IMR-90 (cell line): ENCODE measurements around the gene LRRC4. TPM values are rescaled to one million over a fixed set of nuclear protein-coding genes. Genes with fewer than 3 reads are reported as not detected.

Source experiments
- ATAC-seq: fragments of 200-7000 bp; cut with Tn5 transposase; 2 replicates; pipeline ENCODE4 v1.9.1; 2020; ENCODE audit warnings: low read depth, mild to moderate bottlenecking, moderate library complexity
- BruUV-seq: library from RNA; stranded (reverse); fragments of 400-500 nt; replicated peaks from 2 replicates; lab custom pipeline; 2021; lab: Mats Ljungman, UMichigan
- CTCF ChIA-PET: fragments of 300-600 bp; formaldehyde crosslinking; extraction: SDS; loops from one replicate; lab custom pipeline; 2021; ENCODE audit warnings: antibody characterized with exemption; lab: Yijun Ruan, JAX
- POLR2A ChIA-PET: fragments of 300-600 bp; sonication (Branson Sonifier 250); formaldehyde crosslinking; loops from one replicate; lab custom pipeline; 2022; ENCODE audit warnings: antibody characterized with exemption; ENCODE audit not compliant: unreplicated experiment; lab: Charles Lee
- DNase-seq: peaks from one replicate; pipeline ENCODE4 v3.0.0; 2013
- H2AFZ ChIP-seq: replicated peaks from 2 replicates; pipeline ENCODE3; 2013; ENCODE audit warnings: low read length, mild to moderate bottlenecking; ENCODE audit not compliant: poor library complexity
- H2AK5ac ChIP-seq: 2 replicates; pipeline ENCODE4 v1.6.1; 2013; ENCODE audit warnings: low read depth, low read length, inconsistent platforms
- H2AK9ac ChIP-seq: replicated peaks from 2 replicates; pipeline ENCODE3; 2013; ENCODE audit warnings: mild to moderate bottlenecking, low read depth, low read length, moderate library complexity; ENCODE audit not compliant: poor library complexity
- H2BK120ac ChIP-seq: 2 replicates; pipeline ENCODE4 v1.6.1; 2013; ENCODE audit warnings: low read depth, low read length, inconsistent platforms
- H2BK15ac ChIP-seq: 3 replicates; pipeline ENCODE4 v1.6.1; 2013; ENCODE audit warnings: low read depth, low read length, inconsistent platforms
- H2BK20ac ChIP-seq: 2 replicates; pipeline ENCODE4 v1.6.1; 2013; ENCODE audit warnings: low read depth, mild to moderate bottlenecking, inconsistent platforms, low read length, moderate library complexity
- H2BK5ac ChIP-seq: 2 replicates; pipeline ENCODE4 v1.6.1; 2013; ENCODE audit warnings: mild to moderate bottlenecking, low read depth, low read length, inconsistent platforms; ENCODE audit not compliant: poor library complexity, severe bottlenecking
- H3K14ac ChIP-seq: replicated peaks from 2 replicates; pipeline ENCODE4 v1.6.1; 2013; ENCODE audit warnings: low read depth, low read length, inconsistent platforms
- H3K18ac ChIP-seq: 2 replicates; pipeline ENCODE4 v1.6.1; 2013; ENCODE audit warnings: low read depth, low read length, control low read depth
- H3K23ac ChIP-seq: 2 replicates; pipeline ENCODE4 v1.6.1; 2013; ENCODE audit warnings: low read depth, low read length, inconsistent platforms
- H3K27ac ChIP-seq: 2 replicates; pipeline ENCODE4 v1.5.1; 2013; ENCODE audit warnings: mild to moderate bottlenecking, control low read depth, low read length; ENCODE audit not compliant: insufficient read depth
- H3K27me3 ChIP-seq: 2 replicates; pipeline ENCODE4 v1.6.1; 2013; ENCODE audit warnings: low read length; ENCODE audit not compliant: control insufficient read depth, insufficient read depth
- H3K36me3 ChIP-seq: 2 replicates; pipeline ENCODE4 v1.6.1; 2013; ENCODE audit warnings: low read length, mixed read lengths; ENCODE audit not compliant: control insufficient read depth, insufficient read depth
- H3K4ac ChIP-seq: 2 replicates; pipeline ENCODE4 v1.6.1; 2013; ENCODE audit warnings: low read depth, low read length, inconsistent platforms
- H3K4me1 ChIP-seq: 2 replicates; pipeline ENCODE4 v1.6.1; 2013; ENCODE audit warnings: low read length, mixed read lengths; ENCODE audit not compliant: control insufficient read depth, insufficient read depth
- H3K4me2 ChIP-seq: 2 replicates; pipeline ENCODE4 v1.6.1; 2013; ENCODE audit warnings: low read depth, mild to moderate bottlenecking, control low read depth, low read length, moderate library complexity
- H3K4me3 ChIP-seq: 2 replicates; pipeline ENCODE4 v1.5.1; 2013; ENCODE audit warnings: low read depth, mild to moderate bottlenecking, control low read depth, low read length, moderate library complexity; ENCODE audit not compliant: insufficient read depth
- H3K56ac ChIP-seq: 2 replicates; pipeline ENCODE4 v1.6.1; 2013; ENCODE audit warnings: low read length, inconsistent platforms; ENCODE audit not compliant: insufficient read depth; ENCODE audit errors: extremely low read depth
- H3K79me1 ChIP-seq, 2 experiments: 2 replicates each; pipeline ENCODE4 v1.6.1; 2013; ENCODE audit warnings: low read length in 2 of 2, inconsistent platforms in 1 of 2, low read depth in 1 of 2
- H3K9ac ChIP-seq: 2 replicates; pipeline ENCODE4 v1.6.1; 2013; ENCODE audit warnings: low read depth, low read length, control low read depth
- H3K9me1 ChIP-seq: 2 replicates; pipeline ENCODE4 v1.6.1; 2013; ENCODE audit warnings: low read length, inconsistent platforms; ENCODE audit not compliant: insufficient read depth
- H3K9me3 ChIP-seq: 2 replicates; pipeline ENCODE4 v1.6.1; 2013; ENCODE audit warnings: low read length; ENCODE audit not compliant: control insufficient read depth, insufficient read depth
- H4K20me1 ChIP-seq: 2 replicates; pipeline ENCODE4 v1.6.1; 2013; ENCODE audit warnings: low read length, inconsistent platforms; ENCODE audit not compliant: insufficient read depth
- H4K5ac ChIP-seq: 2 replicates; pipeline ENCODE4 v1.6.1; 2013; ENCODE audit warnings: mild to moderate bottlenecking, low read depth, low read length, control low read depth
- H4K8ac ChIP-seq, 2 experiments: 2 replicates each; pipeline ENCODE4 v1.6.1; 2013; ENCODE audit warnings: low read depth in 2 of 2, low read length in 2 of 2, control low read depth in 1 of 2, inconsistent platforms in 1 of 2
- H4K91ac ChIP-seq: 2 replicates; pipeline ENCODE4 v1.6.1; 2013; ENCODE audit warnings: low read depth, low read length, inconsistent platforms; ENCODE audit not compliant: insufficient read depth
- BHLHE40 ChIP-seq: fragments of 150-350 bp; IDR thresholded peaks from 2 replicates; pipeline ENCODE4 v1.6.1; 2016; ENCODE audit warnings: mild to moderate bottlenecking, low read depth, low read length
- CEBPB ChIP-seq: IDR thresholded peaks from 2 replicates; pipeline ENCODE4 v1.6.1; 2012; ENCODE audit warnings: low read depth, low read length, improper control_type of control experiment
- CHD1 ChIP-seq: IDR thresholded peaks from 2 replicates; pipeline ENCODE4 v1.6.1; 2012; ENCODE audit warnings: low read depth, low read length, improper control_type of control experiment
- MAFK ChIP-seq: IDR thresholded peaks from 2 replicates; pipeline ENCODE4 v1.6.1; 2012; ENCODE audit warnings: low read depth, low read length, improper control_type of control experiment
- MAZ ChIP-seq: IDR thresholded peaks from 2 replicates; pipeline ENCODE4 v1.6.1; 2012; ENCODE audit warnings: low read depth, mild to moderate bottlenecking, low read length, improper control_type of control experiment, moderate library complexity, borderline replicate concordance
- MXI1 ChIP-seq: IDR thresholded peaks from 2 replicates; pipeline ENCODE4 v1.6.1; 2012; ENCODE audit warnings: low read depth, mild to moderate bottlenecking, low read length, moderate library complexity, borderline replicate concordance
- NFE2L2 ChIP-seq: fragments of 150-350 bp; IDR thresholded peaks from 2 replicates; pipeline ENCODE4 v1.6.1; 2016; ENCODE audit warnings: low read depth, mild to moderate bottlenecking, low read length
- POLR2A ChIP-seq: IDR thresholded peaks from 2 replicates; pipeline ENCODE4 v1.6.1; 2012; ENCODE audit warnings: mild to moderate bottlenecking, low read depth, low read length
- RAD21 ChIP-seq: IDR thresholded peaks from 2 replicates; pipeline ENCODE4 v1.6.1; 2012; ENCODE audit warnings: low read length, improper control_type of control experiment
- RCOR1 ChIP-seq: IDR thresholded peaks from 2 replicates; pipeline ENCODE4 v1.6.1; 2012; ENCODE audit warnings: mild to moderate bottlenecking, low read length, improper control_type of control experiment; ENCODE audit not compliant: insufficient replicate concordance
- SMC3 ChIP-seq: fragments of 150-350 bp; IDR thresholded peaks from 2 replicates; pipeline ENCODE4 v1.6.1; 2016; ENCODE audit warnings: low read depth, mild to moderate bottlenecking, antibody characterized with exemption, low read length, moderate library complexity
- WGBS, 2 experiments: methylation state at CpG; one replicate each; pipeline versions ENCODE4 v1.1.5 to v1.1.7; 2013; ENCODE audit warnings: missing lambda C conversion rate in 2 of 2; ENCODE audit not compliant: insufficient read length in 1 of 2; ENCODE audit errors: extremely low coverage in 2 of 2; 5-methylcytosine and 5-hydroxymethylcytosine counted together
- dilution Hi-C: fragments of 300-500 bp; cut with HindIII; formaldehyde crosslinking; loops from one replicate; pipeline ENCODE4 v1.14.3; 2018; ENCODE audit warnings: low sequenced_read_pairs; ENCODE audit not compliant: unreplicated experiment
- in situ Hi-C: fragments of 300-500 bp; cut with MboI; formaldehyde crosslinking; loops from 3 replicates; pipeline ENCODE4 v1.14.3; 2019; ENCODE audit warnings: low sequenced_read_pairs, inconsistent platforms, mixed read lengths
- intact Hi-C: fragments of 100-400 bp; cut with micrococcal nuclease; formaldehyde crosslinking; loops from 2 replicates; pipeline ENCODE4 v1.10.0; 2022
- polyA plus RNA-seq, 3 experiments: library from polyadenylated mRNA; depleted of rRNA; stranded (reverse); fragments of >200 nt; gene quantifications; 2 replicates each; pipeline ENCODE4 v1.2.3, GENCODE V29; 2012; ENCODE audit warnings: low replicate concordance in 1 of 3
- total RNA-seq: library from RNA; depleted of rRNA; stranded (reverse); fragments of >200 nt; gene quantifications from 2 replicates; pipeline ENCODE4 v1.2.3, GENCODE V29; 2012
- TF ChIP-seq, protein P1 (sequence below): conservative IDR thresholded peaks from 2 replicates; pipeline ENCODE4 v1.5.1; 2012; ENCODE audit warnings: mild to moderate bottlenecking, low read depth, low read length, improper control_type of control experiment
- TF ChIP-seq, protein P2 (sequence below): fragments of 150-350 bp; IDR thresholded peaks from 2 replicates; pipeline ENCODE4 v1.6.1; 2016; ENCODE audit warnings: low read depth, mild to moderate bottlenecking, low read length, moderate library complexity, borderline replicate concordance

LRRC4 gene
- total and polyA plus RNA-seq, 2 of the 4 experiments (the other 2 are of a cell fraction) = 0.54 to 0.55 TPM

DNA sequence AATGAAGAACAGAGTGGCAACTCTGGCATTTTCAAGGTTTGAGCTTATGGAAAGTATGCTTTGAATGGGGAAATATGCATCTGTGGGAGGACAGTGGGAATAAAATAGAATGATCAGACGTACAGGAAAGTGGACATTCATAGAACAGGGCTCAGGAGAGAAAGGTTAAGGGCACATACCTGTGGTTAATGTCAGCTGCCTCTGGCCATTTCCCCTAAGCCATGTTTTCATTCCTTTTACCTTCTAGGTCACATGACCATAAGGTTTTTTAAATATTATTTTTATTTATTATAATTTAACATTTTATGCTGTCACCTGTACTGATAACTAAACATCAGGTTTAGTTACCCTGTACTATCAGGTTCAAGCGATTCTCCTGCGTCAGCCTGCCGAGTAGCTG is 52.8 kb downstream of the LRRC4 start:
- Histone ChIP-seq H3K4ac (no peak overlapping the region), H3K4me3 (no peak overlapping the region), H2AFZ (no peak overlapping the region), H3K4me2 (no peak overlapping the region), H2BK15ac (no peak overlapping the region), H3K79me1 (peaks cover 22 to 58% of the 10 kb centered on the region in 2 experiments), H3K36me3 (peaks cover 8% of the 10 kb centered on the region), H3K9me1 (no peaks in the 10 kb centered on the region), H3K9ac (no peak overlapping the region), H4K5ac (no peak overlapping the region), H4K91ac (no peak overlapping the region), H3K9me3 (peaks cover 6% of the 10 kb centered on the region), H2BK120ac (no peak overlapping the region), H3K56ac (no peak overlapping the region), H3K23ac (no peak overlapping the region), H3K14ac (no peak overlapping the region), H3K27me3 (no peaks in the 10 kb centered on the region), H4K20me1 (peaks cover 14% of the 10 kb centered on the region; the same call in 1 of the 2 replicates), H2AK5ac (no peak overlapping the region), H3K27ac (no peak overlapping the region), H2BK5ac (no peak overlapping the region), H2BK20ac (no peak overlapping the region), H4K8ac (no peak overlapping the region), H2AK9ac (no peak overlapping the region), H3K18ac (no peak overlapping the region), H3K4me1 (no peaks in the 10 kb centered on the region)
- TF ChIP-seq MAFK (no peak), POLR2A (no peak), MXI1 (no peak), CHD1 (no peak), CEBPB (no peak), MAZ (no peak), SMC3 (no peak), RAD21 (no peak), BHLHE40 (no peak), NFE2L2 (no peak), RCOR1 (no peak)
- TF ChIP-seq, protein P1, sequence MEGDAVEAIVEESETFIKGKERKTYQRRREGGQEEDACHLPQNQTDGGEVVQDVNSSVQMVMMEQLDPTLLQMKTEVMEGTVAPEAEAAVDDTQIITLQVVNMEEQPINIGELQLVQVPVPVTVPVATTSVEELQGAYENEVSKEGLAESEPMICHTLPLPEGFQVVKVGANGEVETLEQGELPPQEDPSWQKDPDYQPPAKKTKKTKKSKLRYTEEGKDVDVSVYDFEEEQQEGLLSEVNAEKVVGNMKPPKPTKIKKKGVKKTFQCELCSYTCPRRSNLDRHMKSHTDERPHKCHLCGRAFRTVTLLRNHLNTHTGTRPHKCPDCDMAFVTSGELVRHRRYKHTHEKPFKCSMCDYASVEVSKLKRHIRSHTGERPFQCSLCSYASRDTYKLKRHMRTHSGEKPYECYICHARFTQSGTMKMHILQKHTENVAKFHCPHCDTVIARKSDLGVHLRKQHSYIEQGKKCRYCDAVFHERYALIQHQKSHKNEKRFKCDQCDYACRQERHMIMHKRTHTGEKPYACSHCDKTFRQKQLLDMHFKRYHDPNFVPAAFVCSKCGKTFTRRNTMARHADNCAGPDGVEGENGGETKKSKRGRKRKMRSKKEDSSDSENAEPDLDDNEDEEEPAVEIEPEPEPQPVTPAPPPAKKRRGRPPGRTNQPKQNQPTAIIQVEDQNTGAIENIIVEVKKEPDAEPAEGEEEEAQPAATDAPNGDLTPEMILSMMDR = no peak
- TF ChIP-seq, protein P2, sequence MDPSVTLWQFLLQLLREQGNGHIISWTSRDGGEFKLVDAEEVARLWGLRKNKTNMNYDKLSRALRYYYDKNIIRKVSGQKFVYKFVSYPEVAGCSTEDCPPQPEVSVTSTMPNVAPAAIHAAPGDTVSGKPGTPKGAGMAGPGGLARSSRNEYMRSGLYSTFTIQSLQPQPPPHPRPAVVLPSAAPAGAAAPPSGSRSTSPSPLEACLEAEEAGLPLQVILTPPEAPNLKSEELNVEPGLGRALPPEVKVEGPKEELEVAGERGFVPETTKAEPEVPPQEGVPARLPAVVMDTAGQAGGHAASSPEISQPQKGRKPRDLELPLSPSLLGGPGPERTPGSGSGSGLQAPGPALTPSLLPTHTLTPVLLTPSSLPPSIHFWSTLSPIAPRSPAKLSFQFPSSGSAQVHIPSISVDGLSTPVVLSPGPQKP = no peak
- ATAC-seq (no peak), DNase-seq (no peak)
- ChIA-PET CTCF (no interaction called here), POLR2A (no interaction called here)
- in situ Hi-C loops (no loop called here), dilution Hi-C loops (no loop called here), intact Hi-C loops (no loop called here)
- no TSS peak for BruUV-seq
- no CpG with 5 or more reads among the region's 4 CpGs for WGBS, 2 experiments
